ENCODE data around the gene TP53TG5. TPM values are rescaled to one million over a fixed set of nuclear protein-coding genes. Genes with fewer than 3 reads are reported as not detected.

Gene TP53TG5
- total RNA-seq, 2 experiments from 2014 or later = 0.40 to 0.80 TPM

DNA sequence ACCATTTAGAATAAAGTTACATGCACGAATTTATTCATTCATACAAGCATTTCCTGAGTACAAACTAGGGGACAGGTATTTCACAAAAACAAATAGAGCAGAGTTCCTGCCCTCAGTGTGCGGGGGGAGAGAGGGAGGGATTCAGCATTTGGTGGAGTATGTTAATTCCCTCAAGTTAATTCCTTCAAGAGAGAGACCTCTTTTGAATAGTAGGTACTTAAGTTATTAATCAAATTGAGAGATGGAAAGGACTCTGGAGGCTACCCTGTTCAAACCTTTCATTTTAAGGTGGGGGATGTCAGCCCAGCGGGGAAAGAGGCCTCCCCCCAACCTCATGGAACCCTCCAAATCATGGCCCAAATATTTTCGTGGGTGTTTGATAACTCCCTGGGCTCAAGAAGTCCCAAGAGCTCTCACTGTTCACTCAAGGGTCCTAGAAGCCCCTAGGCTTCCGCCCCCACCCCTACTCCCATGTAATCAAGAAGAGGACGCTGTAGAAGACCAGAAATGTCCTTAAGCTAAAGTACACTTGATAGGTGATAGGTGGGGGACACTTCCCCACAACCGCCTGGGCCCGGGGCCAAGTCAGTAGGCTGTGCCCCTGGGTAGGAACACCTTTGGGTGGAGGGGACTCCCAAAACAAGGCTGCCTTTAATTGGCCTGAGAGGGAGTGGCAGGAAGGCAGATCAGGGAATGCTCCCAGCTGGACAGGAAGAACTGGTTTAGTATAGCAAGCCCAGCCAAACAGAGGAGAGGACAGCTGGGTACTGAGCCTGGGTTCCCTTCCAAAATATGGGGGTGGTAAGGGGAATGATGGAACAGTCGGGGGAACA lies 32.8 kb downstream of the TP53TG5 start:
- Mint-ChIP-seq H3K27ac (no peak overlapping the region), H3K27me3 (peaks cover 3% of the 10 kb centered on the region), H3K4me3 (no peak overlapping the region), H3K4me1 (peaks cover 42% of the 10 kb centered on the region), H3K9me3 (ENCODE audit: low read depth) (no peaks in the 10 kb centered on the region), H3K36me3 (ENCODE audit: low read depth) (peaks cover 6% of the 10 kb centered on the region)
- ATAC-seq = no peak
- CTCF ChIA-PET = interaction anchor here (0.7 to 7.1 kb wide), 3 partner anchors 16 to 52 kb away, joined by 3 to 45 read pairs (median 5); partner anchors contain the start of gene SYS1
- intact Hi-C loops (cut with DNase I, micrococcal nuclease) = no loop called here
- POLR2A ChIA-PET = interaction anchor here (0.5 to 1.1 kb wide), 2 partner anchors 18 to 78 kb away, joined by 3 to 4 read pairs; partner anchors contain the start of gene SYS1
- no peak for DNase-seq

DNA sequence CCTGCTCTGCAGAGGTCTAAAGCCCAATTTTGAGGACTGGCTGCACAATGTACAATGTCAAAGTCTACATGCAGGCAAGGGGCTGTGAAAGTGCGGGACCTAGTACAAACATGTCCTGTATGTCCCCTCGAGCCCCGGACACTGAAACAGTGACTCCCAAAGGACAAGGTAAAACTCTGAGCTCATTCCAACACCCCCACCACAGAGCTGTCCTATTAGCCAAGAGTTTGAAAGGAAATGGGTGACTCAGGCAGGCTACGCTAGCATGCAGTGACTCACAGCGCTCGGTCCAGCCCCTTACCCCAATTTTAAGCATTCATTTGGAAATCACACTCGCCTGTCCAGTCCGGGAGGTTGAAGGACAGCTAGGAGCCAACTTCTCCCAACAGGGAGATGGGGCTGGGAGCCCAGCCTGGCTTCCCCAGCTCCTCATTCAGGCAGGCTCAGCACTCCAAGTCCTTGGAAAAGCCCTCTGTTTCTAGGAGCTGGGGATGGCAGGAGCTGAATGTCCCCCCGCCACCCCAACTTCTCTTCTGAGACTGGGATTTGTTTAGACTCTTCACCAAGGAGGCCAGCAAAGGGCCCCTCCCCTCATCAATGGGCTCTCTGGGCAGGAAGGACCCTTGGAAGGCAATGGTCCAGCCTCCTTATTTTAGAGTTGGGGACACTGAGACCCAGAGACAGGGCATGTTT lies 33.8 kb downstream of the TP53TG5 start:
- peaks cover 3% of the 10 kb centered on the region for H3K27me3 Mint-ChIP-seq
- no peak overlapping the region for H3K4me3 Mint-ChIP-seq
- POLR2A ChIA-PET = no interaction called here
- H3K27ac Mint-ChIP-seq = no peak overlapping the region
- DNase-seq = peak; percentile 32
- peaks cover 6% of the 10 kb centered on the region for H3K36me3 Mint-ChIP-seq (ENCODE audit: low read depth)
- CTCF ChIA-PET = interaction anchor here (0.5 to 7.1 kb wide), 5 partner anchors 9 to 454 kb away, joined by 3 to 45 read pairs (median 5); partner anchors contain the start of gene SYS1
- ATAC-seq = peak; percentile 28
- peaks cover 39% of the 10 kb centered on the region for H3K4me1 Mint-ChIP-seq
- intact Hi-C loops (cut with DNase I, micrococcal nuclease) = no loop called here
- H3K9me3 Mint-ChIP-seq (ENCODE audit: low read depth) = no peaks in the 10 kb centered on the region

DNA sequence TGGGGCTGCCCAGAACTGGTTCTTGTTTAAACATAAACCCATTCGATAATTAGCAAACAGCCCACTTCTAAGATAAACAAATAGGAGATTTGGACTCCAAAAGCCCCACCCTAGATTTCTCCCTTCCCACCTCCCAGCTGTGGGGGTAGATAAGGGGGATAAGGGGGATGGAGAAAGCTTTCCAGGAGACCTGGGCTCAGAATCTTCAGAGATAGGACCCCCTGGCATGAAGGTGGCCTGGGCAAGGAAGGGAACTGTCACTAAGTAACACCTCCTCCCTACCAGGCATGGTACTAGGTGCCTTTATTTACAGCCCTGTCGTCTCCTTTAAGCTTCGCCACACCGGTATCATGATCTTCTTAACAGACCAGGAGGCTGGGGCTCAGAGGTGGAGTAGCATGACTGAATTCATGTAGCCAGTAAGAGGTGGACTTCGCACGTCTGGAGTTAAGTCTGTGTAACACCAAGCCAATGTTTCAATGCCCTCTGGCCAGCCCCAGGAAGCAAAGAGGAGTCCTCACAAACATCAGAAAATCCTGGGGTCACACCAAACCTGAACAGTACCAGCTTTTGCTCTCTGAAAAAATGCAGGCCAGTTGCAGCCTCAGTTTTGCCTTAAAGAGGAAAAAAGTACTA lies 34.5 kb downstream of the TP53TG5 start:
- intact Hi-C loops (cut with DNase I, micrococcal nuclease) = no loop called here
- CTCF ChIA-PET = interaction anchor here (0.5 to 7.1 kb wide), 5 partner anchors 9 to 230 kb away, joined by 3 to 45 read pairs (median 5); partner anchors contain the start of gene SYS1
- Mint-ChIP-seq H3K36me3 (ENCODE audit: low read depth) (peaks cover 8% of the 10 kb centered on the region), H3K27ac (no peak overlapping the region), H3K9me3 (ENCODE audit: low read depth) (no peaks in the 10 kb centered on the region), H3K4me3 (no peak overlapping the region), H3K27me3 (peaks cover 3% of the 10 kb centered on the region), H3K4me1 (peaks cover 39% of the 10 kb centered on the region)
- POLR2A ChIA-PET = no interaction called here
- no peak for DNase-seq
- no peak for ATAC-seq

GRCh38 chr20:45342855-45343531 lies 35.1 kb downstream of the TP53TG5 start:
- Mint-ChIP-seq H3K27ac (no peak overlapping the region), H3K4me1 (peaks cover 35% of the 10 kb centered on the region), H3K27me3 (peaks cover 3% of the 10 kb centered on the region), H3K9me3 (ENCODE audit: low read depth) (no peaks in the 10 kb centered on the region), H3K36me3 (ENCODE audit: low read depth) (peaks cover 8% of the 10 kb centered on the region), H3K4me3 (no peak overlapping the region)
- intact Hi-C loops (cut with DNase I, micrococcal nuclease) = no loop called here
- POLR2A ChIA-PET = no interaction called here
- ATAC-seq = no peak
- DNase-seq = no peak
- CTCF ChIA-PET = interaction anchor here (1.0 to 7.1 kb wide), 4 partner anchors 10 to 49 kb away, joined by 4 to 45 read pairs (median 5); partner anchors contain the start of gene SYS1

DNA sequence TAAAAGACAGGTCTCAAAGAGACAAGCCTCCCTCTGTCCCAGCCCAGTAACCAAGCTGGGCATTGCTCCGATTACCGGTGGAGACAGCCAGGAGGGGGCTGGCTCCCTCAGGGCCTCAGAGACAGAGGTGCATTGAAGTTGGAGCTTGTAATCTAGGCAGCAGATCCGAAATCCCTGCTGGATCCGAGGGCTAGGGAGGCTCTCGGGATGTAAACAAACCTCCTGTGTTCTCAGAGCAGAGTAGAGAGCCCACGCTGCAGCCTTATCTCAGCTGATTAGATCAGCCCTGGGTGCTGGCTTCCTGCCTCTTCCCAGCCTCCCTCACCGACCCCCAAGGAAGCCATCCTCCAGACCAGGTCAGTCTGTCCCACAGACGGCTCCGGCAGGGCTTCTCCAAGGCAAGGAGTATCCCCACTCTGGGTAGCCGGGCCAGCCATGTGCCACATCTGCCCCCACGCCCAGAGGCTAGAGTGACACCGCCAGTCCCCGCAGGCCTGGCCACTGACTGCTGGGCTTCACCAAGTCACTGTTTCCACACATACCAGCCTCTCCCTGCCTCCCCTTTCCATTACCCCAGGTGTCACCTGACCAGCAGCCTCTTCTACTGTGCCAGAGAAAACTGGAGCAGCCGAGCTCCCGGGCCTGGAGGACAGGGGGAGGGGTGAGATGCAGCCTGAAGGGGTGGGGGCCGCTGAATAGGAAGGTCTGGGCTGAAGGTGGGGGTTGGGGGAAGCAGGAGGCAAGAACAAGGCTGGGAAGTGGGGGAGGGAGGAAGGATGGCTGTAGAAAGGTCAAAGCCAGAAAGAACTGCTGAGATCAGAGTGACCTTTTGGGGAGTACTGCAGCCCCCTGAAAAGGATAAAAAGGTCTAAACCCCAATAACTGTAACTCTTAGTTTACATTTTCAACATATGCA lies 35.9 kb downstream of the TP53TG5 start:
- no peaks in the 10 kb centered on the region for H3K9me3 Mint-ChIP-seq (ENCODE audit: low read depth)
- DNase-seq = no peak
- no peak overlapping the region for H3K27ac Mint-ChIP-seq
- ATAC-seq = no peak
- intact Hi-C loops (cut with DNase I, micrococcal nuclease) = no loop called here
- H3K27me3 Mint-ChIP-seq = peaks cover 3% of the 10 kb centered on the region
- H3K4me3 Mint-ChIP-seq = no peak overlapping the region
- peaks cover 32% of the 10 kb centered on the region for H3K4me1 Mint-ChIP-seq
- POLR2A ChIA-PET = no interaction called here
- H3K36me3 Mint-ChIP-seq (ENCODE audit: low read depth) = peaks cover 8% of the 10 kb centered on the region
- CTCF ChIA-PET = interaction anchor here (1.0 to 1.5 kb wide), 4 partner anchors 11 to 107 kb away, joined by 3 to 5 read pairs (median 4); no protein-coding TSS in a partner anchor

- H3K36me3 Mint-ChIP-seq (ENCODE audit: low read depth) = peaks cover 7% of the 10 kb centered on the region
- POLR2A ChIA-PET = no interaction called here
- H3K9me3 Mint-ChIP-seq (ENCODE audit: low read depth) = no peaks in the 10 kb centered on the region
- intact Hi-C loops (cut with DNase I, micrococcal nuclease) = no loop called here
- no peak for DNase-seq
- H3K4me1 Mint-ChIP-seq = peaks cover 25% of the 10 kb centered on the region
- peaks cover 2% of the 10 kb centered on the region for H3K27me3 Mint-ChIP-seq
- H3K4me3 Mint-ChIP-seq = no peak overlapping the region
- H3K27ac Mint-ChIP-seq = no peak overlapping the region
- no peak for ATAC-seq
- CTCF ChIA-PET = interaction anchor here (1.0 to 2.2 kb wide), 4 partner anchors 11 to 108 kb away, joined by 3 to 8 read pairs (median 4); partner anchors contain the start of gene SYS1
Observed at GRCh38 chr20:45341579-45341938, 36.6 kb downstream of the TP53TG5 start.

DNA sequence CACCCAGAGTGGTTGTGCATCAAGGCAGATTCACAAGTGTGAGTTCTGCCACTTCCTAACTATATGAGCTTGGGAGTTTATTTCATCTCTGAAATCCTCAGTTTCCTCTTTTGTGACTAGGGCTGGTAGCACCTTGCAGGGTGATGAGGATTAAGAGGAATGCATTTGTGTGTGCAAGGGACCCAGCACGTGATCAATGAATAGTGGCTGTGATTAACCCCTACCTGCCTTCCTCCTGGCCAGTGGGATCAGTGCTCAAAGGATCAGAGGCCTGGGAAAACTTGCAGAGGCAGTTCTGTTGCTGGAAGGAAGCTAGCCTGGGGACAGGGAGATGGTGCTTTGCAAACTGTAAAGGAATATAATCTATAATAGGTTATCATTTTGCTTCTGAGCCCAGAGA lies 37.2 kb downstream of the TP53TG5 start:
- Mint-ChIP-seq H3K27ac (no peak overlapping the region), H3K36me3 (ENCODE audit: low read depth) (peaks cover 6% of the 10 kb centered on the region), H3K27me3 (no peaks in the 10 kb centered on the region), H3K9me3 (ENCODE audit: low read depth) (no peaks in the 10 kb centered on the region), H3K4me3 (no peak overlapping the region), H3K4me1 (peaks cover 19% of the 10 kb centered on the region)
- POLR2A ChIA-PET = no interaction called here
- CTCF ChIA-PET = interaction anchor here (0.8 to 2.2 kb wide), 4 partner anchors 9 to 51 kb away, joined by 3 to 8 read pairs (median 4); partner anchors contain the start of gene SYS1
- ATAC-seq (no peak), DNase-seq (no peak)
- intact Hi-C loops (cut with DNase I, micrococcal nuclease) = no loop called here

DNA sequence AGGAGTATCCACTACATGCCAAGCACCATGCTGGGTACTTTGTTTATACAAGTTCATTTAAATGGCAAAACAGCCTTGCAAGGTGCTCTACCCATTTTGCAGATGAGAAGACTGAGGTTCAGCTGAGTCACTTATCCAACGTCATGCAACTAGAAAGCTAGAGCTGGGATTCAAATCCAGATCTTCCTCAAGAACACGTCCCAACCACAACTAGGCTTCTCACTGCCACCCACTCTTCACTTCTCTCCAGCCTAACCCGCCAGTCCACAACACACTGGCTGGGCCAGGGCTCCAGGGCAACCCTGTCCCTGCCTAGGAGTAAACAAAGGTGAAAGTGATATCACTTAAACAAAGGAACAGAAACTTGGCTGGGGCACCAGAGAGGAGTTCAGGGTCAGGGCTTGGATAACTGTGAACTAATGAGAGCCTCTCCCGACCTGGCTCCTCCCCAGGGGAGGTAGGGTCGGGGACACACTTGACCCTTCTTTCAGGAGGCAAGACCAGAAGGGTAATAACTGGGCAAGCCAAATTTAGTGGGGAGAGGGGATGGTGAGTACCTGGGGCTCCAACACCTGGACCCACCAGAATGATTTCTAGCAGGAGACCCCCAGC lies 37.8 kb downstream of the TP53TG5 start:
- Mint-ChIP-seq H3K27me3 (no peaks in the 10 kb centered on the region), H3K4me3 (no peak overlapping the region), H3K4me1 (peaks cover 13% of the 10 kb centered on the region), H3K9me3 (ENCODE audit: low read depth) (no peaks in the 10 kb centered on the region), H3K36me3 (ENCODE audit: low read depth) (peaks cover 11% of the 10 kb centered on the region), H3K27ac (no peak overlapping the region)
- DNase-seq = no peak
- CTCF ChIA-PET = interaction anchor here (0.8 to 2.2 kb wide), 3 partner anchors 8 to 23 kb away, joined by 3 to 8 read pairs (median 4); partner anchors contain the start of gene SYS1
- intact Hi-C loops (cut with DNase I, micrococcal nuclease) = no loop called here
- POLR2A ChIA-PET = no interaction called here
- no peak for ATAC-seq

- no peak overlapping the region for H3K27ac Mint-ChIP-seq
- intact Hi-C loops (cut with DNase I, micrococcal nuclease) = no loop called here
- no peaks in the 10 kb centered on the region for H3K9me3 Mint-ChIP-seq (ENCODE audit: low read depth)
- H3K27me3 Mint-ChIP-seq = no peaks in the 10 kb centered on the region
- H3K36me3 Mint-ChIP-seq (ENCODE audit: low read depth) = peaks cover 11% of the 10 kb centered on the region
- POLR2A ChIA-PET = no interaction called here
- CTCF ChIA-PET = interaction anchor here (0.6 to 2.2 kb wide), 2 partner anchors 23 to 49 kb away, joined by 3 to 8 read pairs; partner anchors contain the start of gene SYS1
- ATAC-seq = no peak
- DNase-seq = no peak
- H3K4me3 Mint-ChIP-seq = no peak overlapping the region
- peaks cover 11% of the 10 kb centered on the region for H3K4me1 Mint-ChIP-seq
Observed at GRCh38 chr20:45339799-45340198, 38.3 kb downstream of the TP53TG5 start.

GRCh38 chr20:45339084-45339483 lies 39.0 kb downstream of the TP53TG5 start:
- ATAC-seq (no peak), DNase-seq (no peak)
- CTCF ChIA-PET = interaction anchor here (0.6 to 0.7 kb wide), 4 partner anchors 22 to 125 kb away, joined by 3 read pairs; no protein-coding TSS in a partner anchor
- Mint-ChIP-seq H3K27me3 (no peaks in the 10 kb centered on the region), H3K4me3 (no peak overlapping the region), H3K9me3 (ENCODE audit: low read depth) (no peaks in the 10 kb centered on the region), H3K4me1 (peaks cover 4% of the 10 kb centered on the region), H3K27ac (no peak overlapping the region), H3K36me3 (ENCODE audit: low read depth) (peaks cover 11% of the 10 kb centered on the region)
- intact Hi-C loops (cut with DNase I, micrococcal nuclease) = no loop called here
- POLR2A ChIA-PET = interaction anchor here (0.7 kb wide), 1 partner anchor 1009 kb away, joined by 3 read pairs; no protein-coding TSS in a partner anchor

Measured in activated CD4-positive, alpha-beta T cell treated with anti-CD3 and anti-CD28 coated beads for 36 hours (primary cell).